SJCRH30 (cell line): ENCODE data around the gene LAYN. TPM values are rescaled to one million over a fixed set of nuclear protein-coding genes. Genes with fewer than 3 reads are reported as not detected.

Source experiments
- DNase-seq, 2 experiments: peaks; one replicate each; pipeline ENCODE4 v3.0.0-alpha.2; 2015 to 2020
- H3K27ac ChIP-seq: fragments of 250-450 bp; sonication (Bioruptor Pico); 2 replicates; pipeline ENCODE4 v1.5.1; 2020; ENCODE audit warnings: mild to moderate bottlenecking, moderate library complexity
- H3K27me3 ChIP-seq: fragments of 250-450 bp; sonication (Bioruptor Pico); 2 replicates; pipeline ENCODE4 v1.5.1; 2020; ENCODE audit warnings: mild to moderate bottlenecking, moderate library complexity
- H3K36me3 ChIP-seq: fragments of 250-450 bp; sonication (Bioruptor Pico); 2 replicates; pipeline ENCODE4 v1.5.1; 2020; ENCODE audit warnings: mild to moderate bottlenecking, moderate library complexity
- H3K4me1 ChIP-seq: fragments of 250-450 bp; sonication (Bioruptor Pico); 2 replicates; pipeline ENCODE4 v1.5.1; 2020; ENCODE audit warnings: mild to moderate bottlenecking, moderate library complexity
- H3K4me3 ChIP-seq: fragments of 250-450 bp; sonication (Bioruptor Pico); 2 replicates; pipeline ENCODE4 v1.5.1; 2020; ENCODE audit warnings: mild to moderate bottlenecking, moderate library complexity
- H3K9me3 ChIP-seq: fragments of 250-450 bp; sonication (Bioruptor Pico); replicated peaks from 2 replicates; pipeline ENCODE4 v1.5.1; 2020; ENCODE audit warnings: mild to moderate bottlenecking, moderate library complexity
- total RNA-seq: library from RNA; depleted of rRNA; stranded (reverse); fragments of >200 nt; shearing (Covaris generic); gene quantifications from 2 replicates; pipeline ENCODE4 v1.2.3, GENCODE V29; 2014; rRNA removed

LAYN gene
- 0.67 and 0.86 TPM in 2 replicates for total RNA-seq

GRCh38 chr11:111540114-111540936, at the start of gene LAYN:
LAYN (plus strand) TSS chr11:111540720; CDS start chr11:111540844, 124 bp downstream.
- Histone ChIP-seq H3K27ac (no peak within 1 kb of the TSS; the same call in 1 of the 2 replicates), H3K36me3 (no peaks in the 10 kb centered on the region), H3K4me3 (peak within 1 kb of the TSS; percentile 45), H3K4me1 (no peaks in the 10 kb centered on the region), H3K9me3 (no peaks in the 10 kb centered on the region), H3K27me3 (no peaks in the 10 kb centered on the region)
- DNase-seq: peak in 1 of 2 experiments; percentile 12

- H3K27ac ChIP-seq: no peak overlapping the region
- DNase-seq: no peak
- no peaks in the 10 kb centered on the region for H3K36me3 ChIP-seq
- H3K4me3 ChIP-seq: no peak overlapping the region
- no peaks in the 10 kb centered on the region for H3K27me3 ChIP-seq
- H3K4me1 ChIP-seq: no peaks in the 10 kb centered on the region
- no peaks in the 10 kb centered on the region for H3K9me3 ChIP-seq
These were observed 46.5 kb upstream of the LAYN start for GRCh38 chr11:111494040-111494439.

- Histone ChIP-seq H3K27me3 (no peaks in the 10 kb centered on the region), H3K36me3 (no peaks in the 10 kb centered on the region), H3K4me1 (no peaks in the 10 kb centered on the region), H3K4me3 (no peak overlapping the region), H3K27ac (no peak overlapping the region), H3K9me3 (no peaks in the 10 kb centered on the region)
- no peak for DNase-seq
These were observed 41.0 kb upstream of the LAYN start for GRCh38 chr11:111499483-111499882.

GRCh38 chr11:111500481-111500880, 40.0 kb upstream of the LAYN start:
- Histone ChIP-seq H3K9me3 (no peaks in the 10 kb centered on the region), H3K27ac (no peak overlapping the region), H3K4me3 (no peak overlapping the region), H3K27me3 (no peaks in the 10 kb centered on the region), H3K36me3 (no peaks in the 10 kb centered on the region), H3K4me1 (no peaks in the 10 kb centered on the region)
- no peak for DNase-seq

GRCh38 chr11:111502611-111503010, 37.9 kb upstream of the LAYN start:
- Histone ChIP-seq H3K4me3 (no peak overlapping the region), H3K27me3 (no peaks in the 10 kb centered on the region)
- DNase-seq: no peak

GRCh38 chr11:111510311-111510710, 30.2 kb upstream of the LAYN start:
- H3K4me3 ChIP-seq: no peak overlapping the region
- no peak for DNase-seq
- no peaks in the 10 kb centered on the region for H3K9me3 ChIP-seq
- H3K27me3 ChIP-seq: no peaks in the 10 kb centered on the region
- H3K27ac ChIP-seq: no peak overlapping the region
- no peaks in the 10 kb centered on the region for H3K4me1 ChIP-seq
- no peaks in the 10 kb centered on the region for H3K36me3 ChIP-seq

More at GRCh38 chr11:111502611-111503010, 37.9 kb upstream of the LAYN start:
- no peaks in the 10 kb centered on the region for H3K4me1 ChIP-seq
- no peaks in the 10 kb centered on the region for H3K36me3 ChIP-seq
- no peak overlapping the region for H3K27ac ChIP-seq
- no peaks in the 10 kb centered on the region for H3K9me3 ChIP-seq

- no peaks in the 10 kb centered on the region for H3K36me3 ChIP-seq
- no peak within 1 kb of the TSS for H3K4me3 ChIP-seq
- no peaks in the 10 kb centered on the region for H3K4me1 ChIP-seq
- no peak within 1 kb of the TSS for H3K27ac ChIP-seq
- H3K27me3 ChIP-seq: no peaks in the 10 kb centered on the region
- no peaks in the 10 kb centered on the region for H3K9me3 ChIP-seq
- no peak for DNase-seq
These were observed 28.0 kb upstream of the LAYN start, which contains the start of gene BTG4 for GRCh38 chr11:111512296-111513239. BTG4 (minus strand) TSS chr11:111512386; CDS start chr11:111498776, 13,610 bp downstream.

- no peaks in the 10 kb centered on the region for H3K9me3 ChIP-seq
- H3K27ac ChIP-seq: no peak overlapping the region
- DNase-seq: no peak
- no peaks in the 10 kb centered on the region for H3K4me1 ChIP-seq
- no peaks in the 10 kb centered on the region for H3K36me3 ChIP-seq
- no peak overlapping the region for H3K4me3 ChIP-seq
- no peaks in the 10 kb centered on the region for H3K27me3 ChIP-seq
These were observed 27.3 kb upstream of the LAYN start for GRCh38 chr11:111513240-111513605.

- H3K4me3 ChIP-seq: no peak within 1 kb of the TSS
- H3K4me1 ChIP-seq: no peaks in the 10 kb centered on the region
- no peak for DNase-seq
- H3K27me3 ChIP-seq: no peaks in the 10 kb centered on the region
- no peak within 1 kb of the TSS for H3K27ac ChIP-seq
- H3K9me3 ChIP-seq: no peaks in the 10 kb centered on the region
- no peaks in the 10 kb centered on the region for H3K36me3 ChIP-seq
These were observed 26.1 kb upstream of the LAYN start, which contains the start of gene HOATZ for GRCh38 chr11:111514216-111515031. HOATZ (plus strand) TSS chr11:111514778; CDS start chr11:111514785, 7 bp downstream.

GRCh38 chr11:111515591-111515990, 24.9 kb upstream of the LAYN start:
- no peak overlapping the region for H3K27ac ChIP-seq

GRCh38 chr11:111518668-111519067, 21.9 kb upstream of the LAYN start:
- Histone ChIP-seq H3K4me1 (no peaks in the 10 kb centered on the region), H3K36me3 (no peaks in the 10 kb centered on the region), H3K9me3 (no peaks in the 10 kb centered on the region), H3K4me3 (no peak overlapping the region), H3K27ac (no peak overlapping the region), H3K27me3 (0 out of 2 replicates have a peak, but pooled peaks cover 5% of the 10 kb centered on the region)
- no peak for DNase-seq

More at GRCh38 chr11:111515591-111515990, 24.9 kb upstream of the LAYN start:
- no peaks in the 10 kb centered on the region for H3K9me3 ChIP-seq
- H3K36me3 ChIP-seq: no peaks in the 10 kb centered on the region
- no peaks in the 10 kb centered on the region for H3K4me1 ChIP-seq
- no peaks in the 10 kb centered on the region for H3K27me3 ChIP-seq
- DNase-seq: no peak
- H3K4me3 ChIP-seq: no peak overlapping the region

GRCh38 chr11:111520560-111520959, 20.0 kb upstream of the LAYN start:
- Histone ChIP-seq H3K4me1 (no peaks in the 10 kb centered on the region), H3K9me3 (no peaks in the 10 kb centered on the region), H3K27me3 (0 out of 2 replicates have a peak, but pooled peaks cover 6% of the 10 kb centered on the region), H3K4me3 (no peak overlapping the region), H3K36me3 (no peaks in the 10 kb centered on the region), H3K27ac (no peak overlapping the region)
- no peak for DNase-seq

GRCh38 chr11:111521135-111521534, 19.4 kb upstream of the LAYN start:
- Histone ChIP-seq H3K36me3 (no peaks in the 10 kb centered on the region), H3K27me3 (0 out of 2 replicates have a peak, but pooled peaks cover 6% of the 10 kb centered on the region), H3K4me1 (no peaks in the 10 kb centered on the region), H3K9me3 (no peaks in the 10 kb centered on the region), H3K27ac (no peak overlapping the region), H3K4me3 (no peak overlapping the region)
- DNase-seq: no peak

GRCh38 chr11:111522426-111522825, 18.1 kb upstream of the LAYN start:
- no peak for DNase-seq
- no peaks in the 10 kb centered on the region for H3K36me3 ChIP-seq
- no peak overlapping the region for H3K4me3 ChIP-seq
- H3K9me3 ChIP-seq: no peaks in the 10 kb centered on the region
- no peak overlapping the region for H3K27ac ChIP-seq
- no peaks in the 10 kb centered on the region for H3K4me1 ChIP-seq
- H3K27me3 ChIP-seq: 0 out of 2 replicates have a peak, but pooled peaks cover 6% of the 10 kb centered on the region
